Esophagus squamous epithelium (tissue), 4 donors: Measurements from ENCODE around the gene RSBN1.

Experiments used
- CTCF ChIP-seq, 6 experiments: fragments of 450-650 bp in 4 of 6; fragments of 200-600 bp in 2 of 6; sonication (generic) in 2 of 6; IDR thresholded peaks; one replicate each; pipeline ENCODE4 v1.5.1; 2016 to 2019; ENCODE audit warnings: antibody characterized with exemption in 6 of 6, mild to moderate bottlenecking in 4 of 6, moderate library complexity in 4 of 6
- POLR2A ChIP-seq, 4 donors: fragments of 450-650 bp; IDR thresholded peaks; one replicate each; pipeline ENCODE4 v1.6.1; 2017; ENCODE audit warnings: antibody characterized with exemption in 4 of 4, mild to moderate bottlenecking in 4 of 4, moderate library complexity in 3 of 4

GRCh38 chr1:113792986-113793385 is 19.3 kb downstream of the RSBN1 start:
- TF ChIP-seq POLR2A (IDR thresholded peaks at IDR 0.05) = no peak
- TF ChIP-seq CTCF (IDR thresholded peaks at IDR 0.05) = no peak
